Gastrocnemius medialis (tissue), 4 donors: ENCODE data around the gene DNAJC17. TPM values are rescaled to one million over a fixed set of nuclear protein-coding genes. Genes with fewer than 3 reads are reported as not detected.

Experiments
- ATAC-seq, 2 donors: fragments of 150-250 bp; one replicate each; pipeline ENCODE4 v1.9.1; 2016
- DNase-seq, 2 donors: peaks; one replicate each; pipeline ENCODE4 v3.0.0-alpha.2; 2019
- H3K27ac ChIP-seq, 4 donors: fragments of 200-600 bp; sonication (generic); 1 replicate in 1 of 4; 2 replicates in 3 of 4; pipeline ENCODE4 v1.5.1; 2016 to 2018; ENCODE audit warnings: mild to moderate bottlenecking in 2 of 4, moderate library complexity in 1 of 4
- H3K27me3 ChIP-seq, 3 donors: fragments of 200-600 bp; sonication (generic) in 2 of 3; 1 replicate in 1 of 3; 2 replicates in 2 of 3; pipeline versions ENCODE4 v1.5.1 to v1.6.0; 2016 to 2019; ENCODE audit warnings: mild to moderate bottlenecking in 1 of 3, moderate library complexity in 1 of 3
- H3K36me3 ChIP-seq, 2 donors: fragments of 200-600 bp; sonication (generic) in 1 of 2; one replicate each; pipeline ENCODE4 v1.5.1; 2017 to 2018
- H3K4me1 ChIP-seq, 2 donors: fragments of 200-600 bp; sonication (generic) in 1 of 2; one replicate each; pipeline ENCODE4 v1.5.1; 2016 to 2017; ENCODE audit warnings: mild to moderate bottlenecking in 2 of 2
- H3K4me3 ChIP-seq, 4 donors: fragments of 200-600 bp; sonication (generic) in 3 of 4; 1 replicate in 1 of 4; 2 replicates in 3 of 4; pipeline ENCODE4 v1.5.1; 2016 to 2019; ENCODE audit warnings: mild to moderate bottlenecking in 2 of 4
- H3K9me3 ChIP-seq, 3 donors: fragments of 200-600 bp; sonication (generic) in 2 of 3; 1 replicate in 1 of 3; 2 replicates in 2 of 3; pipeline ENCODE4 v1.5.1; 2016 to 2019
- POLR2A ChIP-seq, 2 donors: fragments of 450-650 bp; IDR thresholded peaks; one replicate each; pipeline ENCODE4 v1.6.1; 2017; ENCODE audit warnings: antibody characterized with exemption in 2 of 2, mild to moderate bottlenecking in 2 of 2, moderate library complexity in 2 of 2
- in situ Hi-C, 4 donors: fragments of 200-750 bp; cut with MboI; loops; one replicate each; pipeline versions ENCODE4 v1.15.0 to v1.8.0; 2017; ENCODE audit warnings: low sequenced_read_pairs in 4 of 4
- intact Hi-C: fragments of 100-400 bp; cut with DNase I; formaldehyde crosslinking; loops from one replicate; pipeline ENCODE4 v1.15.1; 2023; ENCODE audit warnings: low total_unique reads
- total RNA-seq, 4 donors: library from RNA; depleted of rRNA; stranded (reverse); fragments of >200 nt; gene quantifications; one replicate each; pipeline versions ENCODE4 v1.1.0 to v1.2.3, GENCODE V29; 2016
- TF ChIP-seq, protein P1 (sequence below), 5 experiments: fragments of 450-650 bp in 3 of 5; fragments of 200-600 bp in 2 of 5; sonication (generic) in 2 of 5; IDR thresholded peaks in 4 of 5; conservative IDR thresholded peaks in 1 of 5; 1 replicate in 4 of 5; 2 replicates in 1 of 5; pipeline ENCODE4 v1.5.1; 2016 to 2019; ENCODE audit warnings: antibody characterized with exemption in 5 of 5, mild to moderate bottlenecking in 3 of 5, moderate library complexity in 3 of 5

DNAJC17 gene, protein sequence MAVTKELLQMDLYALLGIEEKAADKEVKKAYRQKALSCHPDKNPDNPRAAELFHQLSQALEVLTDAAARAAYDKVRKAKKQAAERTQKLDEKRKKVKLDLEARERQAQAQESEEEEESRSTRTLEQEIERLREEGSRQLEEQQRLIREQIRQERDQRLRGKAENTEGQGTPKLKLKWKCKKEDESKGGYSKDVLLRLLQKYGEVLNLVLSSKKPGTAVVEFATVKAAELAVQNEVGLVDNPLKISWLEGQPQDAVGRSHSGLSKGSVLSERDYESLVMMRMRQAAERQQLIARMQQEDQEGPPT
- total RNA-seq, result 10 to 100 TPM in 2 of 4 donors, 1 to 10 TPM in 2; 5.3 to 25.0 (median 11.4) TPM

DNA sequence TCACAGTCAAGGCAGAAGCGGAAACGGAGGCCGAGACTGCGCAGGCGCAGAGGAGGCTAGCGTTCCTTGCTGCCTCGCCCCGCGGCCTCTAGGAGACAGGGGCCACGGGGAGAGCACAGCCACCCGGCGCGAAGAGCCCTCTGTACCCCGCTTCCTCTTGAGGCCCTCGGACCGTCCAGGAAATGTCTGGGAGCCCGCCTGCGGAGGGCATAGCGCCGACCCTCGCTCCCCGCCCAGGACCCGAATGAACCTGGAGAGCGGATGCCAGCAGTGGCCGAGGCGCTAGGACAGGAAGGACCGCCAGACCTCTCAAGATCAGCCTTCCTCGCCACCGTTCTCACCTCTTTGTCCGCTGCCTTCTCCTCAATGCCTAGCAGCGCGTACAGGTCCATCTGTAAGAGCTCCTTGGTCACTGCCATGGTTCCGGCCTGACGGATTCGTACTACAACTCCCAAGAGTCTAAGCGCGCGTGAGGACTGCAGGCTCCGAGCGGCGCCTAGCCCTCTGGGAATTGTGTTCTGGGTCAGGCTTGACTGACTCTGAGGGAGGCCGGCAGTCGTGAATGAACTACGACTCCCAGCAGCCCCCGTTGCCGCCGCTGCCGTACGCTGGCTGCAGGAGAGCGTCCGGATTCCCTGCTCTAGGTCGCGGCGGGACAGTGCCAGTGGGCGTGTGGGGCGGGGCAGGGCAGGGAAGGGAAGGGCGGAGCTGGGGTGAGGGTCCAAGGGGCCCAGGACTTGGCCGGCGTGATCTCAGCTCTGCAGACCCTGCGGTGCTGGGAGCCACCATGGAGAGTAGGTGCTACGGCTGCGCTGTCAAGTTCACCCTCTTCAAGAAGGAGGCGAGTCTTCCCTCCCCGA, at the start of gene DNAJC17, which contains the start of gene ZFYVE19:
TSS of gene DNAJC17 (minus strand) at position 446 of the 860 bp plus-strand sequence. CDS start at position 419, 27 bp downstream.
TSS of gene ZFYVE19 (plus strand) at position 62 of the 860 bp plus-strand sequence. CDS start at position 563, 501 bp downstream.
- TF ChIP-seq POLR2A (IDR thresholded peaks at IDR 0.05), result peak; percentile 62 to 66
- TF ChIP-seq, protein P1, sequence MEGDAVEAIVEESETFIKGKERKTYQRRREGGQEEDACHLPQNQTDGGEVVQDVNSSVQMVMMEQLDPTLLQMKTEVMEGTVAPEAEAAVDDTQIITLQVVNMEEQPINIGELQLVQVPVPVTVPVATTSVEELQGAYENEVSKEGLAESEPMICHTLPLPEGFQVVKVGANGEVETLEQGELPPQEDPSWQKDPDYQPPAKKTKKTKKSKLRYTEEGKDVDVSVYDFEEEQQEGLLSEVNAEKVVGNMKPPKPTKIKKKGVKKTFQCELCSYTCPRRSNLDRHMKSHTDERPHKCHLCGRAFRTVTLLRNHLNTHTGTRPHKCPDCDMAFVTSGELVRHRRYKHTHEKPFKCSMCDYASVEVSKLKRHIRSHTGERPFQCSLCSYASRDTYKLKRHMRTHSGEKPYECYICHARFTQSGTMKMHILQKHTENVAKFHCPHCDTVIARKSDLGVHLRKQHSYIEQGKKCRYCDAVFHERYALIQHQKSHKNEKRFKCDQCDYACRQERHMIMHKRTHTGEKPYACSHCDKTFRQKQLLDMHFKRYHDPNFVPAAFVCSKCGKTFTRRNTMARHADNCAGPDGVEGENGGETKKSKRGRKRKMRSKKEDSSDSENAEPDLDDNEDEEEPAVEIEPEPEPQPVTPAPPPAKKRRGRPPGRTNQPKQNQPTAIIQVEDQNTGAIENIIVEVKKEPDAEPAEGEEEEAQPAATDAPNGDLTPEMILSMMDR (IDR thresholded peaks at IDR 0.05 in 4 of 5, conservative IDR thresholded peaks at IDR 0.05 in 1 of 5), result peak in 1 of 5 experiments; percentile 30
- H3K4me3 ChIP-seq, result peak within 1 kb of the TSS; percentile 87 to 100 (median 94)
- ATAC-seq (peak; percentile 98 to 99), DNase-seq (peak; percentile 97)
- H3K9me3 ChIP-seq, result no peaks in the 10 kb centered on the region
- peaks cover 0 to 19% of the 10 kb centered on the region in 2 donors for H3K36me3 ChIP-seq
- peak within 1 kb of the TSS; percentile 96 to 100 (median 97) for H3K27ac ChIP-seq
- in situ Hi-C loops (loop anchor here in 2 of 4 donors (10.0 kb wide), 1 partner anchor 52 kb away; the partner anchor contains the start of gene RMDN3 (in 2 of the 2)), intact Hi-C loops (loop anchor here (1.0 to 10.0 kb wide), 4 partner anchors 45 to 212 kb away; partner anchors contain the start of genes GCHFR, KNL1, RAD51 and VPS18)
- no peaks in the 10 kb centered on the region for H3K27me3 ChIP-seq
- peaks cover 19 to 34% of the 10 kb centered on the region in 2 donors for H3K4me1 ChIP-seq

DNA sequence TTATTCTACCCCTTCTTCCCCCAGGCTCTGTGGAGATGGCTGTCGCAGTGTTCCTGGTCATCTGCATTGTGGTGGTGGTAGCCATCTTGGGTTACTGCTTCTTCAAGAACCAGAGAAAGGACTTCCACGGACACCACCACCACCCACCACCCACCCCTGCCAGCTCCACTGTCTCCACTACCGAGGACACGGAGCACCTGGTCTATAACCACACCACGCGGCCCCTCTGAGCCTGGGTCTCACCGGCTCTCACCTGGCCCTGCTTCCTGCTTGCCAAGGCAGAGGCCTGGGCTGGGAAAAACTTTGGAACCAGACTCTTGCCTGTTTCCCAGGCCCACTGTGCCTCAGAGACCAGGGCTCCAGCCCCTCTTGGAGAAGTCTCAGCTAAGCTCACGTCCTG, 49.5 kb upstream of the DNAJC17 start:
- TF ChIP-seq, protein P1 (IDR thresholded peaks at IDR 0.05 in 4 of 5, conservative IDR thresholded peaks at IDR 0.05 in 1 of 5), result no peak
- no peak for TF ChIP-seq POLR2A (IDR thresholded peaks at IDR 0.05)
- Histone ChIP-seq H3K4me1 (no peaks in the 10 kb centered on the region), H3K4me3 (no peak overlapping the region), H3K36me3 (no peaks in the 10 kb centered on the region), H3K27ac (no peak overlapping the region), H3K27me3 (no peaks in the 10 kb centered on the region), H3K9me3 (no peaks in the 10 kb centered on the region)
- intact Hi-C loops, result loop anchor here (1.0 kb wide), 1 partner anchor 38 kb away; the partner anchor contains the start of gene VPS18
- ATAC-seq (no peak), DNase-seq (no peak)
- in situ Hi-C loops, result loop anchor here in 1 of 4 donors (5.0 kb wide), 1 partner anchor 36 kb away; the partner anchor contains the start of gene VPS18

DNA sequence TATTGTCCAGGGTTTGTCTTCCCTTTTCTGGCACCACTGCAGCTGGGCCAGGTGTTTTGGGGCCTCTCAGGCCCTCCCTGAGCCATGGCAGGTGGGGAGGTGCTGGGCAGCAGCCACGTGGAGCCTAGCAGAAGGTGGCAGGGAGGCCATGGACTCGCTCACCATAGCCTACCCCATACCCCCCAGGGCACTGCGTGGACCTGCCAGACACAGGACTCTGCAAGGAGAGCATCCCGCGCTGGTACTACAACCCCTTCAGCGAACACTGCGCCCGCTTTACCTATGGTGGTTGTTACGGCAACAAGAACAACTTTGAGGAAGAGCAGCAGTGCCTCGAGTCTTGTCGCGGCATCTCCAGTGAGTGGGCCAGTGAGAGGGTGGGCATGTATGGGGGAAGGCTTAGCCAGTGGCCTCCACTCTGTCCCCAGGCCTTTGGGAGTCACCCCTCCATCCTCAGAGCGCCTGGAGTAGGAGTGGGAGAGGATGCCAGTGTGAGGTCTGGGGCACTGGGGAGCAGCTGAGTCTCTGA, 48.5 kb upstream of the DNAJC17 start:
- no peak for TF ChIP-seq POLR2A (IDR thresholded peaks at IDR 0.05)
- TF ChIP-seq, protein P1 (IDR thresholded peaks at IDR 0.05 in 4 of 5, conservative IDR thresholded peaks at IDR 0.05 in 1 of 5), result no peak
- H3K27ac ChIP-seq, result no peak overlapping the region
- DNase-seq (no peak), ATAC-seq (no peak)
- in situ Hi-C loops, result loop anchor here in 1 of 4 donors (5.0 kb wide), 1 partner anchor 37 kb away; the partner anchor contains the start of gene VPS18
- intact Hi-C loops, result no loop called here
- no peaks in the 10 kb centered on the region for H3K9me3 ChIP-seq
- no peaks in the 10 kb centered on the region for H3K27me3 ChIP-seq
- H3K4me3 ChIP-seq, result no peak overlapping the region
- H3K36me3 ChIP-seq, result no peaks in the 10 kb centered on the region
- no peaks in the 10 kb centered on the region for H3K4me1 ChIP-seq

DNA sequence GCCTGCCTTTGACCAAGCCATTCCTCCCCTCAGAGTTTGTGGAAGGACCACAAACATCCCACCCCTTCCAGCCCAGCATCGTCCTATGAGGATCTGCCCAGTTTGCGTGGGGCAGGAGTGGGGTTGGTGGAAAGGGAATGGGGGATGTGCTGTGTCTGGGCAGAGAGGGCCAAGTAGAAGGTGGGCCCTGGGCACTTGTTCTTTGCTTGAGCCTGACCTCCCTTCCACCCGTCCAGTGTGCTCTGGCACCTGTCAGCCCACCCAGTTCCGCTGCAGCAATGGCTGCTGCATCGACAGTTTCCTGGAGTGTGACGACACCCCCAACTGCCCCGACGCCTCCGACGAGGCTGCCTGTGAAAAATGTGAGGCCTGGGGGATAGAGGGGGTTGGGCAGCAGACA, 46.9 kb upstream of the DNAJC17 start:
- Histone ChIP-seq H3K36me3 (no peaks in the 10 kb centered on the region), H3K4me3 (no peak overlapping the region), H3K9me3 (no peaks in the 10 kb centered on the region), H3K4me1 (no peaks in the 10 kb centered on the region), H3K27me3 (no peaks in the 10 kb centered on the region), H3K27ac (no peak overlapping the region)
- ATAC-seq (no peak), DNase-seq (no peak)
- TF ChIP-seq POLR2A (IDR thresholded peaks at IDR 0.05), result no peak
- TF ChIP-seq, protein P1 (IDR thresholded peaks at IDR 0.05 in 4 of 5, conservative IDR thresholded peaks at IDR 0.05 in 1 of 5), result no peak
- intact Hi-C loops (no loop called here), in situ Hi-C loops (no loop called here)
